ENCODE results near the gene AOPEP.

AOPEP gene

GRCh38 chr9:94771096-94771495 lies 44.6 kb downstream of the AOPEP start:
- H3K9me3 ChIP-seq (ENCODE audit: control insufficient read depth, low read length): no peaks in the 10 kb centered on the region
- no peaks in the 10 kb centered on the region for H3K79me2 ChIP-seq
- no peak overlapping the region for H2AFZ ChIP-seq
- no peak for TF ChIP-seq CTCF (IDR thresholded peaks at IDR 0.05)
- H3K4me2 ChIP-seq (ENCODE audit: low read length): no peak overlapping the region
- H3K9ac ChIP-seq: no peak overlapping the region
- H3K27me3 ChIP-seq (ENCODE audit: control insufficient read depth, insufficient read depth, low read length): no peaks in the 10 kb centered on the region
- H3K27ac ChIP-seq: no peak overlapping the region
- no peak overlapping the region for H3K4me3 ChIP-seq (ENCODE audit: low read depth, low read length)
- no peaks in the 10 kb centered on the region for H3K36me3 ChIP-seq (ENCODE audit: control insufficient read depth, insufficient read depth, low read length)
- H3K4me1 ChIP-seq: no peaks in the 10 kb centered on the region

GRCh38 chr9:94772144-94772543 lies 45.6 kb downstream of the AOPEP start:
- H3K4me2 ChIP-seq (ENCODE audit: low read length): no peak overlapping the region
- no peak overlapping the region for H3K9ac ChIP-seq
- H3K27me3 ChIP-seq (ENCODE audit: control insufficient read depth, insufficient read depth, low read length): no peaks in the 10 kb centered on the region
- H3K4me3 ChIP-seq (ENCODE audit: low read depth, low read length): no peak overlapping the region
- no peak overlapping the region for H3K27ac ChIP-seq
- H2AFZ ChIP-seq: no peak overlapping the region
- no peak for TF ChIP-seq CTCF (IDR thresholded peaks at IDR 0.05)
- H3K36me3 ChIP-seq (ENCODE audit: control insufficient read depth, insufficient read depth, low read length): no peaks in the 10 kb centered on the region
- H3K9me3 ChIP-seq (ENCODE audit: control insufficient read depth, low read length): no peaks in the 10 kb centered on the region
- H3K4me1 ChIP-seq: no peaks in the 10 kb centered on the region
- H3K79me2 ChIP-seq: no peaks in the 10 kb centered on the region

GRCh38 chr9:94772639-94773303 lies 46.3 kb downstream of the AOPEP start:
- Histone ChIP-seq H3K27ac (no peak overlapping the region), H3K27me3 (ENCODE audit: control insufficient read depth, insufficient read depth, low read length) (no peaks in the 10 kb centered on the region), H3K79me2 (no peaks in the 10 kb centered on the region), H3K9me3 (ENCODE audit: control insufficient read depth, low read length) (no peaks in the 10 kb centered on the region), H3K4me1 (no peaks in the 10 kb centered on the region), H3K4me3 (ENCODE audit: low read depth, low read length) (no peak overlapping the region), H3K36me3 (ENCODE audit: control insufficient read depth, insufficient read depth, low read length) (no peaks in the 10 kb centered on the region), H3K4me2 (ENCODE audit: low read length) (no peak overlapping the region), H3K9ac (no peak overlapping the region), H2AFZ (no peak overlapping the region)
- no peak for TF ChIP-seq CTCF (IDR thresholded peaks at IDR 0.05)

- Histone ChIP-seq H3K4me1 (no peaks in the 10 kb centered on the region), H3K79me2 (no peaks in the 10 kb centered on the region), H3K27me3 (ENCODE audit: control insufficient read depth, insufficient read depth, low read length) (no peaks in the 10 kb centered on the region), H3K4me2 (ENCODE audit: low read length) (no peak overlapping the region), H2AFZ (no peak overlapping the region), H3K27ac (no peak overlapping the region), H3K4me3 (ENCODE audit: low read depth, low read length) (no peak overlapping the region), H3K9me3 (ENCODE audit: control insufficient read depth, low read length) (no peaks in the 10 kb centered on the region), H3K9ac (no peak overlapping the region), H3K36me3 (ENCODE audit: control insufficient read depth, insufficient read depth, low read length) (no peaks in the 10 kb centered on the region)
- no peak for TF ChIP-seq CTCF (IDR thresholded peaks at IDR 0.05)
Observed at GRCh38 chr9:94773655-94774054, 47.2 kb downstream of the AOPEP start.

GRCh38 chr9:94778013-94778412 lies 51.5 kb downstream of the AOPEP start:
- H3K27me3 ChIP-seq (ENCODE audit: control insufficient read depth, insufficient read depth, low read length): no peaks in the 10 kb centered on the region
- no peaks in the 10 kb centered on the region for H3K36me3 ChIP-seq (ENCODE audit: control insufficient read depth, insufficient read depth, low read length)
- H3K4me2 ChIP-seq (ENCODE audit: low read length): no peak overlapping the region
- H3K4me3 ChIP-seq (ENCODE audit: low read depth, low read length): no peak overlapping the region
- H3K9me3 ChIP-seq (ENCODE audit: control insufficient read depth, low read length): no peaks in the 10 kb centered on the region
- H3K9ac ChIP-seq: no peak overlapping the region
- H3K27ac ChIP-seq: no peak overlapping the region
- no peaks in the 10 kb centered on the region for H3K79me2 ChIP-seq
- peaks cover 2% of the 10 kb centered on the region for H3K4me1 ChIP-seq
- H2AFZ ChIP-seq: no peak overlapping the region
- no peak for TF ChIP-seq CTCF (IDR thresholded peaks at IDR 0.05)
